A549 (cell line): ENCODE measurements around the gene DNAJC16. TPM values are rescaled to one million over a fixed set of nuclear protein-coding genes. Genes with fewer than 3 reads are reported as not detected.

Source experiments
- ATAC-seq, 2 experiments: fragments of 200-7000 bp in 1 of 2; fragments of >200 bp in 1 of 2; cut with Nextera tagmentation in 1 of 2; cut with Tn5 transposase in 1 of 2; 3 replicates each; pipeline versions ENCODE4 v1.8.0 to v1.9.1; 2018 to 2020; ENCODE audit warnings: mild to moderate bottlenecking in 1 of 2, moderate library complexity in 1 of 2
- CTCF ChIA-PET: fragments of 300-600 bp; sonication (Branson Sonifier 250); formaldehyde crosslinking; extraction: SDS; loops from one replicate; lab custom pipeline; 2021; ENCODE audit warnings: antibody characterized with exemption, inconsistent platforms; lab: Yijun Ruan, JAX
- POLR2A ChIA-PET: fragments of 350-600 bp; formaldehyde crosslinking; extraction: SDS; loops from one replicate; lab custom pipeline; 2021; ENCODE audit warnings: antibody characterized with exemption, inconsistent platforms; lab: Yijun Ruan, JAX
- DNase-seq, 2 experiments: peaks; one replicate each; pipeline versions ENCODE4 v3.0.0 to v3.0.0-alpha.2; 2011 to 2016; ENCODE audit warnings: low read depth in 1 of 2, low spot score in 1 of 2
- FAIRE-seq: peaks from 2 replicates; lab custom pipeline; 2011; peaks lifted over from hg19 to GRCh38; lab: Jason Lieb, UNC
- H3K27ac ChIP-seq, 2 experiments: fragments of >200 bp; sonication (Bioruptor Twin); formaldehyde crosslinking; 3 replicates each; pipeline ENCODE4 v1.5.1; 2016 to 2017
- H3K4me1 ChIP-seq: fragments of >200 bp; sonication (Bioruptor Twin); formaldehyde crosslinking; 3 replicates; pipeline ENCODE4 v1.6.1; 2016
- H3K4me2 ChIP-seq: fragments of >200 bp; sonication (Bioruptor Twin); formaldehyde crosslinking; 3 replicates; pipeline ENCODE4 v1.6.1; 2016
- H3K4me3 ChIP-seq: fragments of >200 bp; sonication (Bioruptor Twin); formaldehyde crosslinking; 3 replicates; pipeline ENCODE4 v1.5.1; 2016
- H3K9me3 ChIP-seq: fragments of >200 bp; sonication (Bioruptor Twin); formaldehyde crosslinking; 3 replicates; pipeline ENCODE4 v1.6.1; 2016
- CEBPB ChIP-seq, 2 experiments: fragments of >200 bp in 1 of 2; sonication (Bioruptor Twin) in 1 of 2; formaldehyde crosslinking in 1 of 2; IDR thresholded peaks; 2 replicates each; pipeline ENCODE4 v1.6.1; 2012 to 2016
- CTCF ChIP-seq: fragments of >200 bp; sonication (Bioruptor Twin); formaldehyde crosslinking; IDR thresholded peaks from 3 replicates; pipeline ENCODE4 v1.5.1; 2016
- HEYL ChIP-seq: fragments of 250-450 bp; sonication (Bioruptor Pico); IDR thresholded peaks from 2 replicates; pipeline ENCODE4 v1.8.0; 2021; ENCODE audit warnings: mild to moderate bottlenecking, moderate library complexity
- JUNB ChIP-seq: fragments of >200 bp; sonication (Bioruptor Twin); formaldehyde crosslinking; IDR thresholded peaks from 2 replicates; pipeline ENCODE4 v1.6.1; 2016
- MAFK ChIP-seq: fragments of 450-650 bp; IDR thresholded peaks from 2 replicates; pipeline ENCODE4 v1.6.1; 2014; ENCODE audit not compliant: partially characterized antibody
- MAX ChIP-seq: IDR thresholded peaks from 2 replicates; pipeline ENCODE4 v1.6.1; 2012
- PBX3 ChIP-seq: IDR thresholded peaks from 2 replicates; pipeline ENCODE4 v1.6.1; 2012
- REST ChIP-seq: fragments of 200-600 bp; sonication (generic); IDR thresholded peaks from 2 replicates; pipeline ENCODE4 v1.6.1; 2016; ENCODE audit warnings: antibody characterized with exemption, mild to moderate bottlenecking, moderate library complexity
- SREBF2 ChIP-seq: fragments of 450-650 bp; IDR thresholded peaks from 2 replicates; pipeline ENCODE4 v1.6.1; 2014; ENCODE audit warnings: mild to moderate bottlenecking, moderate library complexity
- TP53 ChIP-seq: fragments of 250-450 bp; sonication (Bioruptor Pico); IDR thresholded peaks from 2 replicates; pipeline ENCODE4 v1.5.0; 2021; ENCODE audit warnings: mild to moderate bottlenecking, moderate library complexity
- WGBS: methylation state at CpG from one replicate; pipeline ENCODE4 v1.1.6; 2017; ENCODE audit errors: missing lambda C conversion rate; 5-methylcytosine and 5-hydroxymethylcytosine counted together
- polyA plus RNA-seq, 4 experiments: library from polyadenylated mRNA; depleted of rRNA in 3 of 4; stranded (reverse); fragments of >200 nt; fragmentation: RNase III in 1 of 4; extraction: RNeasy Plus Mini Kit Qiagen cat#74134 plus additional on column Dnase treatment in 1 of 4; gene quantifications; 2 replicates in 3 of 4; 3 replicates in 1 of 4; pipeline ENCODE4 v1.2.3, GENCODE V29; 2011 to 2017

Gene DNAJC16
- polyA plus RNA-seq, 2 of the 4 experiments (the other 2 are of a cell fraction): 4.6 to 12.5 TPM

GRCh38 chr1:15592285-15592684 is 65.6 kb downstream of the DNAJC16 start (continued):
- TF ChIP-seq CTCF (no peak), PBX3 (no peak), SREBF2 (no peak), CEBPB (IDR thresholded peaks at IDR 0.05) (no peak), HEYL (CRISPR knock-in tag) (no peak)

GRCh38 chr1:15595809-15596617 is 69.4 kb downstream of the DNAJC16 start:
- ChIA-PET POLR2A (no interaction called here), CTCF (interaction anchor here (0.6 to 3.3 kb wide), 8 partner anchors 19 to 158 kb away, joined by 3 to 19 read pairs (median 3); no protein-coding TSS in a partner anchor)
- no peak for DNase-seq
- FAIRE-seq: no peak
- H3K4me2 ChIP-seq: no peak overlapping the region
- 79% methylated on average over 5 of the region's 5 CpGs for WGBS
- no peak overlapping the region for H3K27ac ChIP-seq
- H3K4me3 ChIP-seq: no peak overlapping the region
- no peak for TF ChIP-seq MAX
- TF ChIP-seq TP53: no peak
- peak; percentile 8 for TF ChIP-seq MAFK
- ATAC-seq: no peak; a peak in 1 of 6 replicates
- H3K4me1 ChIP-seq: 0 out of 3 replicates have a peak, but pooled peaks cover 3% of the 10 kb centered on the region
- no peaks in the 10 kb centered on the region for H3K9me3 ChIP-seq

GRCh38 chr1:15598436-15598835 is 71.8 kb downstream of the DNAJC16 start:
- no peak for TF ChIP-seq JUNB
- no peak for TF ChIP-seq REST
- POLR2A ChIA-PET: no interaction called here
- H3K4me2 ChIP-seq: no peak overlapping the region
- peaks cover 14% of the 10 kb centered on the region; the same call in 2 of the 3 replicates for H3K4me1 ChIP-seq
- DNase-seq (no peak), FAIRE-seq (no peak), ATAC-seq (no peak)
- H3K27ac ChIP-seq: no peak overlapping the region
- 84% methylated on average over 2 of the region's 2 CpGs for WGBS
- no peaks in the 10 kb centered on the region for H3K9me3 ChIP-seq
- no peak overlapping the region for H3K4me3 ChIP-seq
- CTCF ChIA-PET: interaction anchor here (1.5 kb wide), 1 partner anchor 143 kb away, joined by 3 read pairs; no protein-coding TSS in a partner anchor
